MCF 10A (cell line): ENCODE data around the gene UBR4. TPM values are rescaled to one million over a fixed set of nuclear protein-coding genes. Genes with fewer than 3 reads are reported as not detected.

ENCODE experiments used
- BruUV-seq: library from RNA; stranded (reverse); fragments of 400-500 nt; replicated peaks from 2 replicates; lab custom pipeline; 2021; lab: Mats Ljungman, UMichigan
- CTCF ChIA-PET: fragments of 300-600 bp; sonication (Branson Sonifier 250); formaldehyde crosslinking; extraction: SDS; loops from one replicate; lab custom pipeline; 2021; ENCODE audit warnings: antibody characterized with exemption, inconsistent platforms; lab: Yijun Ruan, JAX
- POLR2A ChIA-PET: fragments of 300-600, 350-650 bp; sonication (Branson Sonifier 250); formaldehyde crosslinking; extraction: SDS; loops from one replicate; lab custom pipeline; 2020; ENCODE audit warnings: antibody characterized with exemption, inconsistent platforms; lab: Yijun Ruan, JAX
- DNase-seq: peaks from one replicate; pipeline ENCODE4 v3.0.0-alpha.2; 2018; ENCODE audit not compliant: unreplicated experiment
- H3K27ac Mint-ChIP-seq: one replicate; pipeline ENCODE4 v1.8.0; 2022; ENCODE audit warnings: mild to moderate bottlenecking, low read depth, mixed read lengths; ENCODE audit not compliant: unreplicated experiment
- H3K27me3 Mint-ChIP-seq: one replicate; pipeline ENCODE4 v1.8.0; 2022; ENCODE audit warnings: mixed read lengths; ENCODE audit not compliant: insufficient read depth, unreplicated experiment
- H3K36me3 Mint-ChIP-seq: one replicate; pipeline ENCODE4 v1.8.0; 2022; ENCODE audit warnings: mild to moderate bottlenecking, moderate library complexity, mixed read lengths; ENCODE audit not compliant: insufficient read depth, unreplicated experiment
- H3K4me1 Mint-ChIP-seq: one replicate; pipeline ENCODE4 v1.8.0; 2022; ENCODE audit warnings: mixed read lengths; ENCODE audit not compliant: insufficient read depth, unreplicated experiment
- H3K4me3 Mint-ChIP-seq: one replicate; pipeline ENCODE4 v1.8.0; 2022; ENCODE audit warnings: mild to moderate bottlenecking, moderate library complexity, mixed read lengths; ENCODE audit not compliant: unreplicated experiment
- H3K9me3 Mint-ChIP-seq: one replicate; pipeline ENCODE4 v1.8.0; 2022; ENCODE audit warnings: mixed read lengths; ENCODE audit not compliant: unreplicated experiment
- CTCF ChIP-seq: fragments of 200-600 bp; IDR thresholded peaks from one replicate; pipeline ENCODE4 v1.8.0; 2022; ENCODE audit warnings: antibody characterized with exemption, mild to moderate bottlenecking; ENCODE audit not compliant: unreplicated experiment
- intact Hi-C: fragments of 100-400 bp; cut with micrococcal nuclease; formaldehyde crosslinking; loops from 2 replicates; pipeline ENCODE4 v1.14.1; 2022
- total RNA-seq: library from RNA; stranded (reverse); gene quantifications from 2 replicates; pipeline ENCODE4 v1.2.3, GENCODE V29; 2022

Gene UBR4
- total RNA-seq, 1 experiment from 2014 or later = 154 TPM

- BruUV-seq = no TSS peak
- no peaks in the 10 kb centered on the region for H3K4me1 Mint-ChIP-seq
- H3K27me3 Mint-ChIP-seq = no peaks in the 10 kb centered on the region
- DNase-seq = peak; percentile 20
- H3K4me3 Mint-ChIP-seq = no peak overlapping the region
- H3K36me3 Mint-ChIP-seq = peaks cover 100% of the 10 kb centered on the region
- POLR2A ChIA-PET = interaction anchor here (1.1 kb wide), 1 partner anchor 9 kb away, joined by 4 read pairs; no protein-coding TSS in a partner anchor
- H3K9me3 Mint-ChIP-seq = no peaks in the 10 kb centered on the region
- intact Hi-C loops = no loop called here
- CTCF ChIA-PET = interaction anchor here (0.9 kb wide), 1 partner anchor 35 kb away, joined by 3 read pairs; no protein-coding TSS in a partner anchor
- H3K27ac Mint-ChIP-seq = no peak overlapping the region
- no peak for TF ChIP-seq CTCF
Observed at GRCh38 chr1:19163261-19163660, 46.8 kb downstream of the UBR4 start.

- no peak for TF ChIP-seq CTCF
- intact Hi-C loops = loop anchor here (1.0 kb wide), 1 partner anchor 16 kb away; no protein-coding TSS in a partner anchor
- Mint-ChIP-seq H3K36me3 (peaks cover 100% of the 10 kb centered on the region), H3K4me1 (no peaks in the 10 kb centered on the region), H3K27me3 (no peaks in the 10 kb centered on the region), H3K27ac (no peak overlapping the region), H3K9me3 (no peaks in the 10 kb centered on the region), H3K4me3 (no peak overlapping the region)
- BruUV-seq = no TSS peak
- ChIA-PET POLR2A (no interaction called here), CTCF (no interaction called here)
- no peak for DNase-seq
Observed at GRCh38 chr1:19160831-19161230, 49.2 kb downstream of the UBR4 start.

- Mint-ChIP-seq H3K27me3 (no peaks in the 10 kb centered on the region), H3K4me3 (no peak overlapping the region), H3K36me3 (peaks cover 99% of the 10 kb centered on the region), H3K9me3 (no peaks in the 10 kb centered on the region), H3K27ac (no peak overlapping the region), H3K4me1 (no peaks in the 10 kb centered on the region)
- CTCF ChIA-PET = no interaction called here
- intact Hi-C loops = no loop called here
- DNase-seq = no peak
- BruUV-seq = no TSS peak
- no peak for TF ChIP-seq CTCF
- POLR2A ChIA-PET = interaction anchor here (1.1 kb wide), 1 partner anchor 18 kb away, joined by 3 read pairs; no protein-coding TSS in a partner anchor
Observed at GRCh38 chr1:19157653-19158052, 52.4 kb downstream of the UBR4 start.

- H3K27ac Mint-ChIP-seq = no peak overlapping the region
- H3K9me3 Mint-ChIP-seq = no peaks in the 10 kb centered on the region
- CTCF ChIA-PET = interaction anchor here (0.6 kb wide), 1 partner anchor 76 kb away, joined by 3 read pairs; no protein-coding TSS in a partner anchor
- DNase-seq = no peak
- BruUV-seq = no TSS peak
- H3K4me3 Mint-ChIP-seq = no peak overlapping the region
- H3K4me1 Mint-ChIP-seq = no peaks in the 10 kb centered on the region
- POLR2A ChIA-PET = no interaction called here
- TF ChIP-seq CTCF = no peak
- intact Hi-C loops = no loop called here
- peaks cover 99% of the 10 kb centered on the region for H3K36me3 Mint-ChIP-seq
- H3K27me3 Mint-ChIP-seq = no peaks in the 10 kb centered on the region
Observed at GRCh38 chr1:19156676-19157075, 53.4 kb downstream of the UBR4 start.
